HG03575 (cell line): ENCODE measurements around the gene TTYH2.

Experiments
- ATAC-seq: cut with Tn5 transposase; IDR thresholded peaks from one replicate; pipeline ENCODE4 v1.9.1; 2021; ENCODE audit not compliant: unreplicated experiment, insufficient number of reproducible peaks, low FRiP score; ENCODE audit errors: extremely low read depth

Gene TTYH2

DNA sequence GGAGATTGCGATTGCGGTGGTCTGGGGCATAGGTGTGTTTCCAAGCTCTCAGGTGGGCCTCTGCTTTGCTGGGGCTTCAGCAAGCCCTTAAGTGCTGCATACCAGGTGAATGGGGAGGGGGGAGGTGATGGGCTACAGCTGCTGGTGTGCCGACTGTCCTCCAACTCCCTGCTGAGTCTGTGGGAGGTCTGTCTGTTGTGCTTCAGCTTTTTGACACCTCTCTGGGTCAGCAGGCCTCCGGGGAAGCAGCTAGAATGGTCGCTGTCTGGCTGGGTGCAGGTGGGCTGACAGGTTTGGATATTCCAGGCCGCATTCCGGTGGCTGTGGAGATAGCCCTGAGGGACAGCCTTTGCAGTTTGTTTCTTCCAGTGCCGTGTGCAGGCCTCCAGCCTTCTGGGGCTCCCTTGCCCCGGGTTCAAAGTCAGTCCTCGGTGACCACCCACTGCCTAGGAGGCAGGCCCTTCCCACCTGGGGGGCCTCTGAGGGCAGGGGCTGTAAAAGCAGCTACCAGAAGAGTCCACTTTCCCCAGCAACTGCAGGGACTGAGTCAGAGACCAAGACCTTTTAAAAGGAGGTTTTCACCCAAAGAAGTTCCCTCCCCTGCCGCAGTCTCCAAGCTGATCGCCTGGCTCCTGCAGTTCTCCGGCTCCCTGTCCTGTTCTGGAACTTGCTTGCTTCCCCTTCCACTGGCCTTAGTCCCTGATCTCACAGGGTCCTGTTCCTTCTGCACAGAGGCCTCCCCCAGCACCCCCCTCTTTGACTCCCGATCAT lies 2.0 kb upstream of the TTYH2 start:
- no peak for ATAC-seq

DNA sequence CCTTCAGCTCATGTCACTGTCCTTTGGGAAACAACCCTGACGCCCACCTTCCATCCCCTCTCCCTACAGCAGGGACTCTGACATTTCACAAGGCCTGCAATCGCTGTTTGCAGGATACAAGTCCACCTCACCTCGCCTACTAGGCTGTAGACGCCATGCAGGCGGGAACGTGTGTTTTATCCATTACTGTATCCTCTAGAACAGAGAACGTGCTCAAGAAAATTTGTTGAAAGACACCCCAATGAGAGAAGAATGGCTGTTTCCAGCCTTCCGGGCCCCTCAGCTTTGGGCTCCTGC lies 1.5 kb upstream of the TTYH2 start:
- ATAC-seq, result no peak

DNA sequence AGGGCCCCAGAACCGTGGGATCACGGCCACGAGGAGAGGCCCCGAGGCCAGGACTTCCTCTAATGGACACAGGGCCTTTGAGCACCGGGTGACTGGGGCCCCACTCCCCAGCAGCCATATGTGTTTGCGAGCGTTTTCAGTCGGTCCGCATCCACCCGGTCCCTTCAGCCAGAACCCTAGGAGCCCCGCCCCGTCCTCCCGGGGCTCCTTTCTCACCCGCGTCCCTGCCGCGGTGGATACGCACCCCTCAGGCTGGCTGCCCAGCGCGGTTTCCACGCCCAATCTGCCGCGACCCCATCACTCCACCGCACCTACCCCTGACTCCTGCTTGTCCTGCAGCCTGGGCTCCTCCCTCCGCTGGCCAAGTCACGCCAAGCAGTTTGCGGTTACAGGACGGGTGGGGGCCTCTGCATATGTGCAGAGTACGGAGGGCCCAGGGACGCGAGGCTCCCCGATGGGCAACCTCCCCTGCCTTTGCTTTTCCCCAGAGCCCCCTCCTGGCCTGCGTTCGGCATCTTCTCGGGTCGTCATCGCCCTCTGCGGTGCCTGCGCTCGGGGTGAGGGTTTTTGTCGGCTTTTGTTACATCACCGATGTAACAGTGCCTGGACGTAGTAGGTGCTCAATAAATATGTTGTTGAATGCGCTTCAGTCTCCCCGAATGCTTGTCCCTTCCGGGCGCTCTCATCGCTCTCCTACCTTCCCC lies 1.0 kb upstream of the TTYH2 start:
- ATAC-seq, result no peak

DNA sequence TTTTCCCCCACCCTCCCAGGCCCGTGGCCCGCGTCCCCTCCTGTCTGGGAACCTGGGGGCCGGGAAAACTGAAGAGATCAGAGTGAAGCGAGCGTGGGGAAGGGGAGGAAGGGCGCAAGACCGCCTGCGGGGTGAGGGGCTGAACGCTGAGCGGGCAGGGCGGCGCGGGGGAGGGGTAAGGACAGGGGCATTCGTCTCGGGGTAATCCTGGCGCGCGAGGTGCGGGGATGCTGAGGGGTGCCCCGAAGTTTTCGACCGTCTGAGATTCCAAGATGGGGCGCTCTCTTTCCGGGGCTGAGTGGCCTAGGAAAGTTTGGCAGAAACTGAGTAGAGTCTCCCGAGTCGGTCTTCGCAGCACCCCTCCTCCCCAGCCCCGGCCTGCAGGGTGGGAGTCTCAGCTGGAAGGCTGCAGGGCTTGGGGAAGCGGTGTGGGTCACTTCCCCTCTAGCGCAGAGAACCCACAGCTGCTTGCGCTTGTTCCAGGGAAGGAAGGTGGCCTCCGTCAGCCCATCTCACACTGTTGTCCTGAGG lies 555 bp downstream of the TTYH2 start:
- no peak for ATAC-seq

DNA sequence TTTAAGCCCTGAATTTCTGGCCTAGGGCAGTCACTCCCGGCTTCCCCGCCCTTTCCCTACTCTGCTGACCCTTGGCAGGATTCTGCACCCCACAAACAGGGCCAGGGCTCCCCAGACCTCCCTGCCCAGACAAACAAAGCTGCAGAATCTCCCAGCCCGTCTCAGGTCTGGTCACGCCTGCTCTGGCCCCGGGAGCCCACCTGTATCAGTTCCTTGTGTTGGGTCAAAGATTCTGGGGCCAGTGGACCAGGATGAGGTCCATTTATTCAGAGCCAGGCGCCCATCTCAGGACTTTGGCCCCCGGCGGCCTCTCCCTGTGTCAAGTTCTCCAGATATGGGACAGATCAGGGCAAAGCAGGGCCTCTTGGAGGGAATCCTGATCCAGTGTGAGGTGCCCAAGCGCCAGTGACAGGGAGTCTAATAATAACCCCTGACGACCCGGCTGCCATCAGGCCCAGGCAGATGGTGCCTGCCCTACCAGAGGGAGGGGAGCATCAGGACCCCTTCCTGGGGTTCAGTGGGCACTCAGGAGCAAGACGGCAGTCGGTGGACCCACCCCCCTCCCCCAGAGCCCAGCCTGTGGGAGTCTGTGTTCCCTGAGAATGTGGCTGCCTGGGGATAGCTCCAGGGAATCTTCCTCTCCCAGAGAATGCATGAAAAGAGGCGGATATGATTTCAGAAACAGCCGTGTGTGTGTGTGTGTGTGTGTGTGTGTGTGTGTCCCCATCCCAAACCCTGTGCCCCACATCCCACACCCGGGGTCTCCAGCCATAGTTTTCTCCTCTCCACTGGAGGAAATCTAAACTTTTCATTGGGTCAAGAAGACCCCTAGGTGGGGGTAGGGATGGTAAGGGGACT lies 1.3 kb downstream of the TTYH2 start:
- no peak for ATAC-seq

DNA sequence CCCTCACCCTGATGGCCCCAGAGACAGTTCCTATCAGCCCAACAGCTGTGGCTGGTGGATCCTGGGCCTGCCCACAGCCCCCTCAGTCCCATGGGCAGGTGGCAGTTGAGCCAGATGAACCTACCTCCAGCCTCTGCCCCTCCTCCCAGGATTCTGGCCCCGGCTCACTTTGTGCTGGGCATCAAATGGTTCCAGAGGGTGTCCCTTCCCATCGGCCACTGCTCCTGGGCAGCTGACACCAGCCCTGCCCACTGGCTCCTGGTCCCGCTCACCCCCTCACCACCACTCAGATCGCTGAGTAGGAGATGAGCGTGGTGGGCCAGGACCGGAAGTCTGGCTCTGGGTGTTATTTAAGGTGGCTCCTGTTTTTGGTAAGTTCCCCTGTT lies 2.0 kb downstream of the TTYH2 start:
- no peak for ATAC-seq

DNA sequence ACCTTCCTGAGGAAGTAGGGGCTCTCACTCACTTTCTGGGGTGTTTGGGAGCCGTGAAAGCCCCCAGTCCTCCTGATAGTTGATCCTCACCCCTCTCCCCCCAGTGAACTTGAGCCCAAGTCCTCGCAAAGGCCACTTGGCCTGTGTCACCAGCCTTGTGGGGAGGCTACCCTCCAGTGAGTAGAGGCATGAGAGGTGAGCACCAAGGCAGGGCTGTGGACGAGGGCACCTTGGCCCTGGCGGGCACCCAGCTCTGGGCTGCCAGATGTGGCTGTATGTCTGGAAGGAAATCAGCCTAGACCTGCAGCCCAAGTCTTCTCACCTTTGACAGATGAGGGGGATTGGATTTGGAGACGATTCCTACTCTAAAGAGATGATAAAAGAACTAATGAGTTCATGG lies 3.1 kb downstream of the TTYH2 start:
- ATAC-seq, result no peak

DNA sequence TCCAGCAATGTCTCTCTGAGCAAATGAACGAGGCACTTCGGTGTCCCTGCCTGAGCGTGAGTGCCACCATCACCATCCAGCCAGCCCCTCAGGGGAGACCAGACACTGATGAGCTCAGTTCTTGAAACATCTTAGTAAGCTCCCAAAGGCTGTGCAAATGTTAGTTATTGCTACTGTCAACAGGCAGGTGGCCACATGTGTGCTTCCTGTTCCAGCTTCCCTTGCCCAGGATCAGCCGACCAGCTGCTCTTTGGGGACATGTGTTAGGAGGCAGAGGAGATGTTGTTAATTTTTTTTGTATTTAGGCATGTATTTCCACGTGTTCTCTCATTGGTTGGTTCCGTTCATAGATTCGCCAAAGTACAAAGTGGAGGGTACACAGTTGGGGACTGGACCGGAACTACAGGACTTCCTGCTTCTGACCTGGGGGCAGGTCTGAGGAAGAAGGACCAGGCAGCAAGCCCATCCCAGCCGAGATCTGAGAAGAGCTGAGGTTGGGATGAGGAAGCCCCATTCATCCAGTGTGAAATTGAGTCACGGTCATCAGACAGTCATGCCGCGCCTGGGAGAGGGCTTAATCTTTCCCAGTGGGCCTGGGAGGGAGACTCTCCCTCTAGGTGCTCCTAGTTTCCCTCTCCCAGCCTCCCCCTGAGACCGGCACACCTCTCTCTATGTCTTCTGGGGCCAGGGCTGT lies 3.8 kb downstream of the TTYH2 start:
- no peak for ATAC-seq

DNA sequence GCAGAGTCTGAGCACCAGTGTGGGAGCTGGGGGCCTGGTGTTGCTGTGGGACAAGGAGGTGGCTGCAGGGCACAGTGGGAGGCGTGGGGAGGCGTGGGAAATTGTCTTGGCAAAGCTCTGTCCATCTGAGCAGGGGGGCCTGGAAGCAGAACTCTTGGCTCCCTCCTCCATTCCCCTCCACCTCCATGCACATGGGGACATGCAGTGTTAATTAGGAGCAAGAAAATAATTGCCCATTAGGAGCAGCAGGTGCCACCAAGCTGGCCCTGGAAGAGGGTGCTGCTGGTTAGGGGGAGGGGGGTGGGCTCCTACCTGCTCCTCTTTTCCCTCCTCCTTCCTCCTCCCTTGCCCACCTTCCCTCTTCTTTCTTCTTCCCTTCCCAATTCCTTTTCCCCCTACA lies 4.5 kb downstream of the TTYH2 start:
- no peak for ATAC-seq

DNA sequence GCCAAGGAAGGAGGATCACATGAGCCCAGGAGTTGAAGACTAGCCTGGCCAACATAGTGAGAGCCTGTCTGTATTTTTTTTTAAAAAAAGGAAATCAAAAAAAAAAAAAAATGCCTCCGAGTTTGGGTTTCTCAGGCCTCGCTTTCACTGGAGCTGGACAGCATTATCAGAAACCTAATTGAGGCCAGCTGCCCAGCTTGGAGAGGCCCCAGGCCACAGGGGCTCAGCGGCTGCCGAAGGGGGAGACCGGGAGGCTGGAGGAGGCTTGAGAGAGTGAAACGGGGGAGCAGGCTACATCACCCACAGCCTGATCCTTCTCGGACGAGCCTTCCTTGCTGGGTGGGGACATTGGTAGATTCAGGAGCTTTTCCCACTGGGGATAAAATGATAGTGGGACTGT lies 5.1 kb downstream of the TTYH2 start:
- ATAC-seq, result no peak

DNA sequence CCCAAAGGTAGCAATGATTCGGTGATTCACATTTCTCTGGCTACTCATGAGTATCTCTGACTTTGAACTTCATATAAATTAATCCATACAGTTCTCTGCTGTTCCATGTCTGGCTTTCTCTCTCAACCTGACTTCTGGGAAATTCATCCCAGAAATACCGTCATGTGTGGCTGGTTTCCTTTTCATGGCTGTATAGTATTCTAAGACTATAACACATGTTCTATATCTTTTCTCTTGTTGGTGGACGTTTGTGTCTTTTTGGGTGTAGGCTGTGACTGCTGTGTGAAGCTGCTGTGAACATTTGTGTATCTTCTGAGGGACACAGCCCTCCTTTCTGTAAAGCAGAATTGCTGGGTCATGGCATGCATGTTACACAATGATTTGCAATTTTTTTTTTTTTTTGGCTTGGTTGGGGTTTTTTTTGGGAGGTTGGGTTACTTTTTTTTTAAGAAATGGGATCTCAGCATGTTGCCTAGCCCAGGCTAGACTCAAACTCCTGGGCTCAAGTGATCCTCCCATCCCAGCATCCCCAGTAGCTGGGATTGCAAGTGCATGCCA lies 6.3 kb downstream of the TTYH2 start:
- ATAC-seq, result no peak

DNA sequence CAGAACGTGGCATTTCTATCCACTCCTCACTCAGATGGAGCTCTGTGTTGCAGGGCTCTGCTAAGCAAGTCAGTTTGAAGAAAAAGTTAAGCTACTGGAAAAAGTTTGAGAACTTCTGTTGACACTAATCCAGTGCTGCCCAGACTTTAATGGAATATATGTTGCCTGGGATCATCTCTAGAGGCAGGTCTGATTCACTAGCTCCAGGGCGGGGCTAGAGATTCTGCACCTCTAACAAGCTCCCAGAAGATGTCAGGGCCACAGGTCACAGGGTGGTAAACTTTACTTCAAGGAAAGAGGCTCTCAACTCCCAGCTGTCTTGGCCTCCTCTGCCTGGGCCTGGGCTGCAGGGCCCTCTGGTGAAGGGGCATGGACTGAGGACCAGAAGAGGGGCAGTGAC lies 6.8 kb downstream of the TTYH2 start:
- no peak for ATAC-seq

DNA sequence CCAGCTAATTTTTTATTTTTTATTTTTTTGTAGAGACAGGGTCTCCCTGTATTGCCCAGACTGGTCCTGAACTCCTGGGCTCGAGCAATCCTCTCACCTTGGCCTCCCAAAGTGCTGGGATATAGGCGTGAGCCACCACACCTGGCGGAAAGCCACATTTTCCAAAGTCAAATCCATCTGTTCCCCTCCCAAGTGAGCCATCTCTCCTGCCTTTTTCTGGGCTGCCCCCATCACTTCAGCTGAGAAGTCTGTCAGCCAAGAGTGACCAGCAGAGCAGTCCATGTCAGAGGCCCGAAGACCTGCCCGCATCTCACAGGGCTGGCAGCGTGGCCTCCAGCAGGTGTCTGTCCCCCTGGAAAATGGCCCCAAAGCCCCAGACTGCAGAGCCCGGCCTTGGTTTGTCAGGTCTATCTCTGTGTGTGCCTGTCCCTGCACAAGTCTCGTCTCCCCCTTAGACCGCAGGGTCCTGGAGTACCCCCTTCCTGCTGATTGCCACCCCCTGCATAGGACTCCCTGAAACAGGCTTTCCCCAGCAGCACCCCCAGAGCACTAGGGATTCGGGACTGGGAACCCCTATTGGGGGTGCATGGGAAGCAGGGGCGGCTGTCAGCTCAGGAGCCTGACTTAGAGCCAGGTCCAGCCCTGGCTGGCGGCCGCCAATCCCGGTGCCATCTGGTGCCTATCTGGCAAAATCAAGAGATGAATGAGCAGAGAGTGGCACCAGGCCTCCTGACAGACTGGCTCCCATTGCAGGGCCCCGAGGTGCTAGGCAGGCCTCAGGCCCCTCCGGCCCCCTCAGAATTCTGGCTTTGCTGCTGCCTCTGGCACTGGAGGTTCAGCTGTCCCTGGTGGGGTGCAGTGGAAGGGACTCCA lies 7.8 kb downstream of the TTYH2 start:
- ATAC-seq, result no peak

DNA sequence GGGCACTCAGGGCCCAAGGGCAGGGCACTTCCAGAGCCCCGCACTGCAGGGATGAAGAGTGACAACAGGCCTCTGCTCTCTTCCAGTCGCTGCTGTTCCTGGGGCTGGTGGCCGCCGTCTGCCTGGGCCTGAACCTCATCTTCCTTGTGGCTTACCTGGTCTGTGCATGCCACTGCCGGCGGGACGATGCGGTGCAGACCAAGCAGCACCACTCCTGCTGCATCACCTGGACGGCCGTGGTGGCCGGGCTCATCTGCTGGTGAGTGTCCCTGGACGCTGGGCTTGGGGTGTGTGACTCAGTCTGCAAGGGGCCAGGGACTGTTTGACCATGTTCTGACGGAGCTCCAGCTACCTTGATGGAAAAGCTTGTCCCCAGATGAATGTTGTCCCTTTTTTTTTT lies 9.0 kb downstream of the TTYH2 start:
- ATAC-seq, result no peak

DNA sequence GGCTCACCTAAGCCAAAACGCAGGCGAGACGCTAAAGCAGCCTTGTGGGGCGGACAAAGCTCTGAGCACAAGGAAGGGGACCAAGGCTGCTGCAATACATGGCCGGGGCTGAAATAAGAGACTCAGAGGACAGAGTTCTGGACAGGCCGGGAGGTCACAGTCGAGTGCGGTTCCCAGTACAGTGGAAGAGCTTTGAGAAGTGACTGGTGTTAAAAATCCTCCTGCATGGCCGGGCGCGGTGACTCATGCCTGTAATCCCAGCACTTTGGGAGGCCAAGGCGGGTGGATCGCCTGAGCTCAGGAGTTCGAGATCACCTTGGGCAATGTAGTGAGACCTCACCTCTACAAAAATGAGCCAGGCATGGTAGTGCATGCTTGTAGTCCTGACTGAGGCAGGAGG lies 10.5 kb downstream of the TTYH2 start:
- ATAC-seq, result no peak

DNA sequence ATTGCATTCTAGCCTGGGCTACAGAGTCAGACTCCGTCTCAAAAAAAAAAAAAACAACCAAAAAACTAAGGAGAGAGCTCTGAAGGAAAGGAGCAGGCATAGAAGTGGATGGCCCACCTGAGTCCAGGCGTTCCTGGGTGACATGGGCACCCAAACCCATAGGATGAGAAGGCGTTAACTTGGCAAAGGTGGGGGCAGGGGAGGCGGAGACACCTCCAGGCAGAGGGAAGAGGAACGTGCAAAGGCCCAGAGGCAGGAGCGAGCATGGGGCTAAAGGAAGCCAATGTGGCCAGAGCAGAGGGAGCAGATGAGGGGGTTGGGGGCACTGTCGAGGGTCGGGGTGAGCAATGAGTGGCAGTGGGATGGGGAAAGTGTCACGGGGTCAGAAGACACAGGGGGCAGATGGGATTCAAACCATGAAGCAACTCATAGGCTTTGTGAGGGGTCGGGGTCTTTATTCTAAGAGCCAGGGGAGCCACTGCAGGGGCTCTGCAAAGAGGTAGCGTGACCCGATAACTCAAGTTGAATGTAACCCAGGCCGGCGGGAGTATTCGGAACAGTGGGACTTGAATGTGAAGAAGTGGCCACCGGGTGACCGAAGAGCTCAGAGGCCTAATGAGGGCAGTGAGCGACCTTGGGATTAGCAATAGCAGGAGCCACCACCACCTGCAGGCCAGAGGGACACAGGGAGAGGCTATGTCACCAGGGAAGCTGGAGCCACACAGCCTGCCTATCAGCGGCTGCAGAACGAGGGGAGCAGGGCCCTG lies 11.8 kb downstream of the TTYH2 start:
- no peak for ATAC-seq

DNA sequence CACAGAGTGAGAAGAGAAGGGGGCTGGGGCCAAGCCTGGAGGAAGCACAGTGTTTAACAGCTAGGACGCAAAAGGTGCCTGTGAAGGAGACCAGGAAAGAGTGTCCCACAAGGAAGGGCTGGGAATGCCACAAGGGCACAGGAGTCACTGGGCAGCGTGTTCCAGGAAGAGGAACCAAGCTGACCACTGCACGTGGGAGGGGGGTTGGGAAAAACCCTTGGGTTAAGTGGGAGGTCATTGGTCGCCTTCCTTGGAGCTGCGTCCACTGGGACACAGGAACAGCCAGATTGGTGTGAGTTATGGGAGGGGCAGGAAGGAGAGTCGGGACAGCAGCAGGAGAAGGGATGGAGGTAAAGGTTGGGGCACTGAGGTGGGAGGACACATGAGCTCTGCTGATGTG lies 12.9 kb downstream of the TTYH2 start:
- no peak for ATAC-seq
